ENCODE results near the gene MYO15A. TPM values are rescaled to one million over a fixed set of nuclear protein-coding genes. Genes with fewer than 3 reads are reported as not detected.

Gene MYO15A
- polyA plus RNA-seq, 1 donor (not counting 4 experiments of a cell fraction or from before 2014, with no cell fraction given): 0.20 TPM

GRCh38 chr17:18194394-18194793, 85.8 kb downstream of the MYO15A start:
- Histone ChIP-seq H2AFZ (ENCODE audit: control insufficient read depth, low read length) (no peak overlapping the region), H3K4me2 (ENCODE audit: control insufficient read depth, extremely low read depth, insufficient read depth, low read depth, low read length) (no peak overlapping the region), H3K27ac (ENCODE audit: control insufficient read depth, insufficient read depth, low read length) (peak overlapping the region; percentile 22), H3K36me3 (ENCODE audit: control insufficient read depth in 2 of 2, extremely low read depth in 1 of 2, insufficient read depth in 2 of 2, low read length in 2 of 2) (peaks cover 16 to 41% of the 10 kb centered on the region in 2 experiments), H3K9me1 (ENCODE audit: control insufficient read depth, extremely low read depth, insufficient read depth, low read length) (peaks cover 5% of the 10 kb centered on the region), H3K4me1 (ENCODE audit: control insufficient read depth, extremely low read depth, insufficient read depth, low read length) (peaks cover 20% of the 10 kb centered on the region), H3K9ac (ENCODE audit: control insufficient read depth, extremely low read depth, insufficient read depth, low read length) (no peak overlapping the region), H3K9me3 (ENCODE audit: control insufficient read depth, low read depth, low read length) (no peaks in the 10 kb centered on the region), H3K79me2 (ENCODE audit: control insufficient read depth, insufficient read depth, low read length) (peaks cover 79% of the 10 kb centered on the region), H4K20me1 (ENCODE audit: control insufficient read depth, extremely low read depth, insufficient read depth, low read length) (peaks cover 31% of the 10 kb centered on the region), H3K27me3 (ENCODE audit: control insufficient read depth, extremely low read depth, insufficient read depth, low read length) (no peaks in the 10 kb centered on the region), H3K4me3 (ENCODE audit: control insufficient read depth in 2 of 3, extremely low read depth in 1 of 3, insufficient read depth in 2 of 3, low read depth in 1 of 3, low read length in 3 of 3) (no peak overlapping the region)
- TF ChIP-seq EZH2 (IDR thresholded peaks at IDR 0.05; ENCODE audit: low read length): no peak
- no peak for TF ChIP-seq CTCF (optimal IDR thresholded peaks at IDR 0.05 in 1 of 3, IDR thresholded peaks at IDR 0.05 in 1 of 3, conservative IDR thresholded peaks at IDR 0.05 in 1 of 3; ENCODE audit: extremely low read depth in 1 of 3, insufficient read depth in 2 of 3, low read length in 3 of 3)
- FAIRE-seq: peak; percentile 36
- dilution Hi-C loops (cut with MboI; ENCODE audit: extremely low pct_ligation_motif_present, low sequenced_read_pairs): no loop called here
- no peak for DNase-seq (ENCODE audit: low read depth, low spot score)

GRCh38 chr17:18194804-18195203, 86.2 kb downstream of the MYO15A start:
- H3K4me1 ChIP-seq (ENCODE audit: control insufficient read depth, extremely low read depth, insufficient read depth, low read length): peaks cover 20% of the 10 kb centered on the region
- no peaks in the 10 kb centered on the region for H3K27me3 ChIP-seq (ENCODE audit: control insufficient read depth, extremely low read depth, insufficient read depth, low read length)
- H3K9me1 ChIP-seq (ENCODE audit: control insufficient read depth, extremely low read depth, insufficient read depth, low read length): peaks cover 5% of the 10 kb centered on the region
- H3K4me2 ChIP-seq (ENCODE audit: control insufficient read depth, extremely low read depth, insufficient read depth, low read depth, low read length): no peak overlapping the region
- H3K36me3 ChIP-seq (ENCODE audit: control insufficient read depth in 2 of 2, extremely low read depth in 1 of 2, insufficient read depth in 2 of 2, low read length in 2 of 2): peaks cover 14 to 38% of the 10 kb centered on the region in 2 experiments
- no peak overlapping the region for H2AFZ ChIP-seq (ENCODE audit: control insufficient read depth, low read length)
- DNase-seq (ENCODE audit: low read depth, low spot score) (no peak), FAIRE-seq (no peak)
- H3K79me2 ChIP-seq (ENCODE audit: control insufficient read depth, insufficient read depth, low read length): peaks cover 79% of the 10 kb centered on the region
- no peaks in the 10 kb centered on the region for H3K9me3 ChIP-seq (ENCODE audit: control insufficient read depth, low read depth, low read length)
- H4K20me1 ChIP-seq (ENCODE audit: control insufficient read depth, extremely low read depth, insufficient read depth, low read length): peaks cover 33% of the 10 kb centered on the region
- no peak for TF ChIP-seq CTCF (optimal IDR thresholded peaks at IDR 0.05 in 1 of 3, IDR thresholded peaks at IDR 0.05 in 1 of 3, conservative IDR thresholded peaks at IDR 0.05 in 1 of 3; ENCODE audit: extremely low read depth in 1 of 3, insufficient read depth in 2 of 3, low read length in 3 of 3)
- no peak for TF ChIP-seq EZH2 (IDR thresholded peaks at IDR 0.05; ENCODE audit: low read length)
- H3K4me3 ChIP-seq (ENCODE audit: control insufficient read depth in 2 of 3, extremely low read depth in 1 of 3, insufficient read depth in 2 of 3, low read depth in 1 of 3, low read length in 3 of 3): no peak overlapping the region
- dilution Hi-C loops (cut with MboI; ENCODE audit: extremely low pct_ligation_motif_present, low sequenced_read_pairs): no loop called here
- H3K27ac ChIP-seq (ENCODE audit: control insufficient read depth, insufficient read depth, low read length): peak overlapping the region; percentile 22
- no peak overlapping the region for H3K9ac ChIP-seq (ENCODE audit: control insufficient read depth, extremely low read depth, insufficient read depth, low read length)

All from keratinocyte (primary cell).